HCEC 1CT (cell line): ENCODE data around the gene PTRH2.
"Not testable (repeated sequence)": the region's sequence is repeated elsewhere in the genome, so short reads cannot be mapped to it uniquely, and the experiment has no call there.

Source experiments
- DNase-seq: peaks from one replicate; pipeline ENCODE4 v3.0.0-alpha.2; 2017

The PTRH2 gene

GRCh38 chr17:59707149-59707970, at the start of gene PTRH2, which contains the start of gene VMP1:
TSS of gene PTRH2 (minus strand) at chr17:59707430. CDS start at chr17:59697978, 9,452 bp downstream.
TSS of gene VMP1 (plus strand) at chr17:59707654. CDS start at chr17:59731447, 23,793 bp downstream.
- DNase-seq, result peak; percentile 100

GRCh38 chr17:59756236-59756818, 49.1 kb upstream of the PTRH2 start:
- DNase-seq, result peak; percentile 90

- DNase-seq, result not testable (repeated sequence)
Measured at GRCh38 chr17:59755069-59755468, 47.8 kb upstream of the PTRH2 start.

GRCh38 chr17:59754552-59754951, 47.3 kb upstream of the PTRH2 start:
- DNase-seq, result peak; percentile 98

DNA sequence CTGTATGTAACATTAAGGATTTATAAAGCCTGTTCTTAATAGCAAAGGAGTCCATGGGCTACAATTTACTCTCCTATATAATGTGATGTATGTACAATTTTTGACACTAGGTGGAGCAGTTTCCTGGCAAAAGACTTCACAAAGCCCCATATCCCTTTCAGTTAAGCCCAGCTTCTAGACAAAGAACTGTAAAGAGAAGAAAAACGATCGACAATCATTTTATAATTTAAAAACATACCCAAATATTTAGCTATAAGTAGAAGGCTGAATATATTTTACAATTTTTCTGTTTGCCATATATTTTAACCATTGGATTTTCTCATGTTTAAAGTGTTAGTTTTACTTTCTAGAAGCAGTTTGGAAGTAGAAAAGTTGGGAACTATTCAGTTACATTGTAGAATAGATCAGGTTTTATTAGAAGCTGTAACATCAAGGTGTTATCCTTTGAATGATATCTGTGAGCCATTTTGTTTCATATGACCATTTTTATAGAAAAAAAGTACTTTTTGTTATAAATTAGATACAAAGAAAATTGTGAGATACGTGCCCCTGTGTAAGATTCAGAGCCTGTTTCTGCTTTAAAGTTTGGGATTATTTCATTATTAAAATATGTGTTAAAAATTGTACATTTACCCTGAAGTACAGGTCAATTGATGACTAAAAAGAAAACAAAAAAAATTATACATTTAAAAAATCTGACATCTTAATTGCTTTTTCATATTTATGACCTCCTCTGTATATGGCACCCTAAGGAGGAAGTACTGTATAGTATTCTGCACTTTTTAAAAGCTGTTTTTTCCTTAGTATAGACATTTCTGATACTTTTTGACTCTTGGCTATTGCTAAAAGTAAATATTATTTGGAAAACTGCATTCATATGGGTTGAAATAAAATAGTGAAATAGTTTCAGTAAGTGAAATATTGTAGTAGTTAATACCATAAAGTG, 46.6 kb upstream of the PTRH2 start:
- DNase-seq, result peak; percentile 82

- no peak for DNase-seq
Measured at GRCh38 chr17:59752922-59753321, 45.7 kb upstream of the PTRH2 start.

GRCh38 chr17:59752446-59752845, 45.2 kb upstream of the PTRH2 start:
- peak; percentile 13 for DNase-seq

- no peak for DNase-seq
Measured at GRCh38 chr17:59751955-59752413, 44.8 kb upstream of the PTRH2 start.

DNA sequence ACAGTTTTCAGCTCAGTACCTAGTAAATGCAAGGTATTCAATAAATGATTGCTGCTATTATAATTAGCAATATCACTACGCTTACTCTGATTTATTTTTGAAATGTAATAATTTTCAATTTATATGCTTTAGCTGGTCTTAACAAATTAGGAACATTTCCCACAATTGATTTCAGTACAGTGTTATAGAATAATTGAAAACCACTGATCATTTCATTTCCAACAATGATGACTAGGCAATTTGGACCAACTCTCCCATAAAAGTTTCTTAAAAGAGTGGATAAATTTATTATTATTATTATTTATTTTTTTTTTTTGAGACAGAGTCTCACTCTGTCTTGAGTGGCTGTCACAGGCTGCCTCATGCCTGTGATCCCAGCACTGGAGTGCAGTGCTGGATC, 41.4 kb upstream of the PTRH2 start:
- DNase-seq, result no peak

DNA sequence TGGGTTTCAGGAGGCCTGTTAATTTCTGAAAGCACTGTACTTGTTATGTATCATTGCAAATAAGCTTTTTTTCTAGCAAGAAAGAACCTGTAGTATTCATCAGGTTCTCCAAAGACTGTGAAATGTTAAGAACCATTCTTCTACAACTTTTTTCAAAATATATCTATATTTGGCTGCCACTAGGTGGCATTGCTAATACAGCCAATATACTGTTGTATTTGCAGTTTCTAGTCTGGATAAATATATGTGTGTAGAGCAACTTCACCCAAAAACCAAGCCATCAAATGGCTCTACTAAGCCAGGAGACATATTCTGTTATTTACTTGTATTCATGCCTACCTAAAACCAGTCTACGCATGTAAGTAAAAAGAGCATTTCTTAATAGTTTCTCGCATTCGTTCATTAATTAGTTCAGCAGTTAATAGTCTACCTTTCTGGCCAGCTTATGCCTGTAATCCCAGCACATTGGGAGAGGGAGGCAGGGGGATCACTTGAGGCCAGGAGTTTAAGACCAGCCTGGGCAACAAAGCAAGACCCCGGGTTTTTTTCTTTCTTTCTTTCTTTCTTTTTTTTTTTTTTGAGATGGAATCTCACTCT, 39.7 kb upstream of the PTRH2 start:
- DNase-seq, result peak; percentile 59

GRCh38 chr17:59745040-59745439, 37.8 kb upstream of the PTRH2 start:
- DNase-seq, result no peak

DNA sequence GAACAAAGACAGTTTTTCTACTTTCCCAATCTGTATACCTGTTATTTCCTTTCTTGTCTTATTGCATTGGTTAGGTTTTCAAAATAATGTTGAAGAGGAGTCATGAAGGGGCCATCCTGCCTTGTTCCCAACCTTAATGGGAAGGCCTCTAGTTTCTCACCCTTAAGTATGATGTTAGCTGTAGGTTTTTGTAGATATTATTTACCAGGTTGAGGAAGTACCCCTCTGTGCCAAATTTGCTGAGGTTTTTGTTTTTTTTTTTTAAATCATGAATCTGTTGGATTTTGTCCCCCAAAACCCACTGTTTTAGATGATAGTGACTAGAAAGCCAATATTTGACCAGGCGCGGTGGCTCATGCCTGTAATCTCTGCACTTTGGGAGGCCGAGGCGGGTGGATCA, 36.6 kb upstream of the PTRH2 start:
- no peak for DNase-seq

DNA sequence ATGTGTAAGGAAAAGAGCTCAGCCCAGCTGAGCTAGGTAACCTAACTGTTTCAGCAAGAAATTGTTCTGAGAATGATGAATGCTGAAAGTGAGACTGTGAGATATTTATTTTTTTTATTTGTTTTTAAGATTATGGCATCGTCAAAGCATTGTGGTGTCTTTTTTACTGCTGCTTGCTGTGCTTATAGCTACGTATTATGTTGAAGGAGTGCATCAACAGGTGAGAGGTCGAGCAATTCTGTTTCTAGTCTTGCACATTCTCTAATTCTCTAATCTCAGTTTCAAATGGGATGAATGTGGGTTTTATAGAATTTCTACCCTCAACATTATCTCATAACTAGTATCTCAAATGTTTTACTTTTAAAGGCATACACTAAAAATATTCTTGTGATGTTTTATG, 30.1 kb upstream of the PTRH2 start:
- DNase-seq, result no peak

DNA sequence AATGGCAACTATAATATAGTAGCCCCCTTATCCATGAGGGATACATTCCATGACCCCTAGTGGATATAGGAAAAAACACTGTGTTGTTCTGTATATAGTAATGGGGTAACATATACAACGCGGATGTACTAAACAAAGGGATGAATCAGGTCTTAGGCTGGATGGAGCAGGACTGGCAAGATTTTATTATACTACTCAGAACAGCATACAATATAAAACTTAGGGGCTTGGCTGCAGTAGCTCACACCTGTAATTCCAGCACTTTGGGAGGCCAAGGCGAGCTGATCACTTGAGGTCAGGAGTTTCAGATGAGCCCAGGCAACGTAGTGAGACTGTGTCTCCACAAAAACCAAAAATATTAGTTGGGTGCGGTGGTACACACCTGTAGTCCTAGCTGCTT, 27.0 kb upstream of the PTRH2 start:
- DNase-seq, result no peak

DNA sequence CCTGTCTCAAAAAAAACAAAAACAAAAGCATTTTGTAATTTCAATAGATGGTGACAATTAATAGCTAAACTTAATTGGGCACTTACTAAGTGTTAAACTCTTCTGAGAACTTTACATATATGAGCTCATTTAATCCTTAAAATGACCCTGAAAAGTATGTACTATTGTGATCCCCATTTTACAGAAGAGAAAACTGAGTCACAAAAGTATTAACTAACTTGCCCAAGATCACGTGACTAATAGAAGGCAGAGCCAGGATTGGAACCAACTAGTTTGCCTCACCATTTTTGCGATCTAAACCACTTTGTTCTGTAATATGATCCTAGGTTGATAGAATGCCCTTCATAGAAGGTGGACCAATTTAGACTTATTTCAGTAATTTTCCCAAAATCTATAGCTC, 26.5 kb upstream of the PTRH2 start:
- no peak for DNase-seq

DNA sequence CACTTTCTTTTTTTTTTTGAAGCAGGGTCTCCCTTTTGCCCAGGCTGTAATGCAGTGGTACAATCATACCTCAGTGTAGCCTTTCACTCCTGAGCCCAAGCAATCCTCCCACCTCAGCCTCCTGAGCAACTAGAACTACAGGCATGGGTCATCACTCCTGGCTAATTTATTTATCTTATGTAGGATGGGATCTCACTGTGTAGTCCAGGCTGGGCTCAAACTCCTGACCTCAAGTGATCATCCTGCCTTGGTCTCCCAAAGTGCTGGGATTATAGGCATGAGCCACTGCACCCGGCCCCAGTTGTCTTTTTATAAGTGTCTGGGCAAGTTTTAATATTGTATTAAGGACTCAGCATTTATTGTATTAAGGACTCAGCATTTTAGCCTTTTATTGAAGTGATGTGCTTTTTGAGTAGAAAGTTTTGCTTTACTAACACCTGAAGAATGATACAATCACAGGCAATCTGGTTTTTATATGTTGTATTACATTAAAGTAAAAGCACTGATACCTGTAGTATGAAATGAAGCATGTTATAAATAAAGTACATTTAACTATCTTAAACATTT, 23.1 kb upstream of the PTRH2 start:
- DNase-seq, result no peak

DNA sequence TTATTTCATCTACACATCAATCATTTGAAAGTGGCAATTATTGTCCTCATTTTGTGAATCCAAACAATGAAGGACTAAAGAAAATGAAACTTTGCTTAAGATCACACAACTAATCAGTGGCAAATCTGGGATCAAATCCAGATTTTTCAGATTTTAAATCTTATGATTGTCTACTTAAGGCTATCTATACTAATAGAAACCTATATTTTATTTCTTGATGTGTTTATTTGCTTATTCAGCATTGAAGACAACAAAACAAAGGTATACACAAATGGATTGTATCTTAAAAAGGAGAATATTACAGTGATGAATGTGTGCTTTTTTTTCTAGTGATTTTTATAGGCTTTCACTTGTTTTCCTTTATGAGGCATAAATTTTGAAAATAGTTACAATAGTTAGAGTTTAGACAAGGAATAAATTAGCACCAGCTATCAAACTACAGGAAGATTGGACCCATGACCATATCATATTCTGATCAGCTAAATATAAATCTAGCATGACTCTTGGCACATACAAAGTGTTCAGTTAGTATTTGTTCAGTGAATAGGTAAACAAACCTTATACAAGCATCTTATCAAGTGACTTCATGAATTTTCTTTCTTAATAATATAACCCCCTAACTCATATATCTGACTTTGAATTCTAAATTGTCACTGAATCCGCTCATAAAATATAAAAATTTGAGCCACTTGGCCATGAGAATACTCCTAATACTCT, 20.7 kb upstream of the PTRH2 start:
- DNase-seq, result no peak

- DNase-seq, result peak; percentile 30
Measured at GRCh38 chr17:59725691-59726090, 18.5 kb upstream of the PTRH2 start.

DNA sequence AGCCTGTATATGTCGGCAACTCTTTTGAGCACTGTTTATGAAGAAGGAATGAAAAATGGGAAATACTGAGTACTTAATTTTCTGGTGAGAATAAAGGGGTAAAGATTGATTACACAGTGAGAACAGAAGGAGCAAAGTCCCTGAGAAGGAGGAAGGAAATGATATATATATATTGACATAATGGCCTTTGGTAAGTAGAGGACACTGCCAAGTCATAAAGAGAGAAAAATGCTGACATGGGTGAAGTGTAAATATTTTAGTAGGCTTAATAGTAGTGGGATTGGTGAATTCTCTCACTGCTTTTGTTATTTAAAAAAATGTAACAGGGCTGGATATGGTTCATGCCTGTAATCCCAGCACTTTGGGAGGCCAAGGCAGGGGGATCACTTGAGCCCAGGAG, 16.4 kb upstream of the PTRH2 start:
- no peak for DNase-seq

GRCh38 chr17:59723041-59723440, 15.8 kb upstream of the PTRH2 start:
- DNase-seq, result no peak

GRCh38 chr17:59722623-59723022, 15.4 kb upstream of the PTRH2 start:
- DNase-seq, result no peak

GRCh38 chr17:59719526-59719925, 12.3 kb upstream of the PTRH2 start:
- DNase-seq, result no peak
